IMR-90 (cell line): ENCODE results near the gene PLAAT2. TPM values are rescaled to one million over a fixed set of nuclear protein-coding genes. Genes with fewer than 3 reads are reported as not detected.

Source experiments
- ATAC-seq: fragments of 200-7000 bp; cut with Tn5 transposase; 2 replicates; pipeline ENCODE4 v1.9.1; 2020; ENCODE audit warnings: low read depth, mild to moderate bottlenecking, moderate library complexity
- BruUV-seq: library from RNA; stranded (reverse); fragments of 400-500 nt; replicated peaks from 2 replicates; lab custom pipeline; 2021; lab: Mats Ljungman, UMichigan
- CTCF ChIA-PET: fragments of 300-600 bp; formaldehyde crosslinking; extraction: SDS; loops from one replicate; lab custom pipeline; 2021; ENCODE audit warnings: antibody characterized with exemption; lab: Yijun Ruan, JAX
- POLR2A ChIA-PET: fragments of 300-600 bp; sonication (Branson Sonifier 250); formaldehyde crosslinking; loops from one replicate; lab custom pipeline; 2022; ENCODE audit warnings: antibody characterized with exemption; ENCODE audit not compliant: unreplicated experiment; lab: Charles Lee
- DNase-seq: peaks from one replicate; pipeline ENCODE4 v3.0.0; 2013
- H2AFZ ChIP-seq: replicated peaks from 2 replicates; pipeline ENCODE3; 2013; ENCODE audit warnings: low read length, mild to moderate bottlenecking; ENCODE audit not compliant: poor library complexity
- H2AK5ac ChIP-seq: 2 replicates; pipeline ENCODE4 v1.6.1; 2013; ENCODE audit warnings: low read depth, low read length, inconsistent platforms
- H2AK9ac ChIP-seq: replicated peaks from 2 replicates; pipeline ENCODE3; 2013; ENCODE audit warnings: mild to moderate bottlenecking, low read depth, low read length, moderate library complexity; ENCODE audit not compliant: poor library complexity
- H2BK120ac ChIP-seq: 2 replicates; pipeline ENCODE4 v1.6.1; 2013; ENCODE audit warnings: low read depth, low read length, inconsistent platforms
- H2BK15ac ChIP-seq: 3 replicates; pipeline ENCODE4 v1.6.1; 2013; ENCODE audit warnings: low read depth, low read length, inconsistent platforms
- H2BK20ac ChIP-seq: 2 replicates; pipeline ENCODE4 v1.6.1; 2013; ENCODE audit warnings: low read depth, mild to moderate bottlenecking, inconsistent platforms, low read length, moderate library complexity
- H2BK5ac ChIP-seq: 2 replicates; pipeline ENCODE4 v1.6.1; 2013; ENCODE audit warnings: mild to moderate bottlenecking, low read depth, low read length, inconsistent platforms; ENCODE audit not compliant: poor library complexity, severe bottlenecking
- H3K14ac ChIP-seq: replicated peaks from 2 replicates; pipeline ENCODE4 v1.6.1; 2013; ENCODE audit warnings: low read depth, low read length, inconsistent platforms
- H3K18ac ChIP-seq: 2 replicates; pipeline ENCODE4 v1.6.1; 2013; ENCODE audit warnings: low read depth, low read length, control low read depth
- H3K23ac ChIP-seq: 2 replicates; pipeline ENCODE4 v1.6.1; 2013; ENCODE audit warnings: low read depth, low read length, inconsistent platforms
- H3K27ac ChIP-seq: 2 replicates; pipeline ENCODE4 v1.5.1; 2013; ENCODE audit warnings: mild to moderate bottlenecking, control low read depth, low read length; ENCODE audit not compliant: insufficient read depth
- H3K27me3 ChIP-seq: 2 replicates; pipeline ENCODE4 v1.6.1; 2013; ENCODE audit warnings: low read length; ENCODE audit not compliant: control insufficient read depth, insufficient read depth
- H3K36me3 ChIP-seq: 2 replicates; pipeline ENCODE4 v1.6.1; 2013; ENCODE audit warnings: low read length, mixed read lengths; ENCODE audit not compliant: control insufficient read depth, insufficient read depth
- H3K4ac ChIP-seq: 2 replicates; pipeline ENCODE4 v1.6.1; 2013; ENCODE audit warnings: low read depth, low read length, inconsistent platforms
- H3K4me1 ChIP-seq: 2 replicates; pipeline ENCODE4 v1.6.1; 2013; ENCODE audit warnings: low read length, mixed read lengths; ENCODE audit not compliant: control insufficient read depth, insufficient read depth
- H3K4me2 ChIP-seq: 2 replicates; pipeline ENCODE4 v1.6.1; 2013; ENCODE audit warnings: low read depth, mild to moderate bottlenecking, control low read depth, low read length, moderate library complexity
- H3K4me3 ChIP-seq: 2 replicates; pipeline ENCODE4 v1.5.1; 2013; ENCODE audit warnings: low read depth, mild to moderate bottlenecking, control low read depth, low read length, moderate library complexity; ENCODE audit not compliant: insufficient read depth
- H3K56ac ChIP-seq: 2 replicates; pipeline ENCODE4 v1.6.1; 2013; ENCODE audit warnings: low read length, inconsistent platforms; ENCODE audit not compliant: insufficient read depth; ENCODE audit errors: extremely low read depth
- H3K79me1 ChIP-seq, 2 experiments: 2 replicates each; pipeline ENCODE4 v1.6.1; 2013; ENCODE audit warnings: low read length in 2 of 2, inconsistent platforms in 1 of 2, low read depth in 1 of 2
- H3K9ac ChIP-seq: 2 replicates; pipeline ENCODE4 v1.6.1; 2013; ENCODE audit warnings: low read depth, low read length, control low read depth
- H3K9me1 ChIP-seq: 2 replicates; pipeline ENCODE4 v1.6.1; 2013; ENCODE audit warnings: low read length, inconsistent platforms; ENCODE audit not compliant: insufficient read depth
- H3K9me3 ChIP-seq: 2 replicates; pipeline ENCODE4 v1.6.1; 2013; ENCODE audit warnings: low read length; ENCODE audit not compliant: control insufficient read depth, insufficient read depth
- H4K20me1 ChIP-seq: 2 replicates; pipeline ENCODE4 v1.6.1; 2013; ENCODE audit warnings: low read length, inconsistent platforms; ENCODE audit not compliant: insufficient read depth
- H4K5ac ChIP-seq: 2 replicates; pipeline ENCODE4 v1.6.1; 2013; ENCODE audit warnings: mild to moderate bottlenecking, low read depth, low read length, control low read depth
- H4K8ac ChIP-seq, 2 experiments: 2 replicates each; pipeline ENCODE4 v1.6.1; 2013; ENCODE audit warnings: low read depth in 2 of 2, low read length in 2 of 2, control low read depth in 1 of 2, inconsistent platforms in 1 of 2
- H4K91ac ChIP-seq: 2 replicates; pipeline ENCODE4 v1.6.1; 2013; ENCODE audit warnings: low read depth, low read length, inconsistent platforms; ENCODE audit not compliant: insufficient read depth
- CEBPB ChIP-seq: IDR thresholded peaks from 2 replicates; pipeline ENCODE4 v1.6.1; 2012; ENCODE audit warnings: low read depth, low read length, improper control_type of control experiment
- CHD1 ChIP-seq: IDR thresholded peaks from 2 replicates; pipeline ENCODE4 v1.6.1; 2012; ENCODE audit warnings: low read depth, low read length, improper control_type of control experiment
- CTCF ChIP-seq: conservative IDR thresholded peaks from 2 replicates; pipeline ENCODE4 v1.5.1; 2012; ENCODE audit warnings: mild to moderate bottlenecking, low read depth, low read length, improper control_type of control experiment
- FOS ChIP-seq: fragments of 150-350 bp; IDR thresholded peaks from 2 replicates; pipeline ENCODE4 v1.6.1; 2016; ENCODE audit warnings: low read depth, low read length
- NFE2L2 ChIP-seq: fragments of 150-350 bp; IDR thresholded peaks from 2 replicates; pipeline ENCODE4 v1.6.1; 2016; ENCODE audit warnings: low read depth, mild to moderate bottlenecking, low read length
- SMC3 ChIP-seq: fragments of 150-350 bp; IDR thresholded peaks from 2 replicates; pipeline ENCODE4 v1.6.1; 2016; ENCODE audit warnings: low read depth, mild to moderate bottlenecking, antibody characterized with exemption, low read length, moderate library complexity
- WGBS, 2 experiments: methylation state at CpG; one replicate each; pipeline versions ENCODE4 v1.1.5 to v1.1.7; 2013; ENCODE audit warnings: missing lambda C conversion rate in 2 of 2; ENCODE audit not compliant: insufficient read length in 1 of 2; ENCODE audit errors: extremely low coverage in 2 of 2; 5-methylcytosine and 5-hydroxymethylcytosine counted together
- dilution Hi-C: fragments of 300-500 bp; cut with HindIII; formaldehyde crosslinking; loops from one replicate; pipeline ENCODE4 v1.14.3; 2018; ENCODE audit warnings: low sequenced_read_pairs; ENCODE audit not compliant: unreplicated experiment
- in situ Hi-C: fragments of 300-500 bp; cut with MboI; formaldehyde crosslinking; loops from 3 replicates; pipeline ENCODE4 v1.14.3; 2019; ENCODE audit warnings: low sequenced_read_pairs, inconsistent platforms, mixed read lengths
- intact Hi-C: fragments of 100-400 bp; cut with micrococcal nuclease; formaldehyde crosslinking; loops from 2 replicates; pipeline ENCODE4 v1.10.0; 2022
- polyA plus RNA-seq, 3 experiments: library from polyadenylated mRNA; depleted of rRNA; stranded (reverse); fragments of >200 nt; gene quantifications; 2 replicates each; pipeline ENCODE4 v1.2.3, GENCODE V29; 2012; ENCODE audit warnings: low replicate concordance in 1 of 3
- total RNA-seq: library from RNA; depleted of rRNA; stranded (reverse); fragments of >200 nt; gene quantifications from 2 replicates; pipeline ENCODE4 v1.2.3, GENCODE V29; 2012

PLAAT2 gene
- total and polyA plus RNA-seq, 2 of the 4 experiments (the other 2 are of a cell fraction): not detected

DNA sequence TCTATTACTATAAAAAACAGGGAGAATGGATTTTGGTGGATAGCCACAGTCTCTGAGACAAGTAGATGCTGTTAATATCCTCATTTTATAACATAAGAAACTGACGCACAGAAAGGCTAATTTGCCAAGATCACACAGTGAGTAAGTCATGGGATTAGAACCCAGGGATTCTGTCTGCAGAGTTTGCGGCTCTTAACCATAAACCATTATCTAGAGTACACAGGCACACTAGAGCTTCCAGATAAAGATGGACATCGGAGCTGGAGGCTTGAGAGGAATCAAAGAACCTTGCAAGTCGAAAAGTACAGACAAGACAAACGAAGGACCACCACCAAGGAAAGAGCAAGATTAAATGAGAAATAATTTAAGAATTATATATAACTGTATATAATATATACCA lies 46.0 kb downstream of the PLAAT2 start:
- H3K4ac ChIP-seq: no peak overlapping the region
- H2AFZ ChIP-seq: no peak overlapping the region
- ATAC-seq: no peak
- H3K27ac ChIP-seq: no peak overlapping the region
- no peak overlapping the region for H3K9ac ChIP-seq
- H3K9me1 ChIP-seq: peaks cover 2% of the 10 kb centered on the region; the same call in 1 of the 2 replicates
- H3K79me1 ChIP-seq: no peaks in the 10 kb centered on the region
- no peak overlapping the region for H3K4me2 ChIP-seq
- CTCF ChIA-PET: no interaction called here
- no peak overlapping the region for H2AK9ac ChIP-seq
- H3K14ac ChIP-seq: no peak overlapping the region
- in situ Hi-C loops: no loop called here
- no peak overlapping the region for H2BK5ac ChIP-seq
- peaks cover 10% of the 10 kb centered on the region for H3K27me3 ChIP-seq
- no peak overlapping the region for H4K5ac ChIP-seq
- no peaks in the 10 kb centered on the region for H3K36me3 ChIP-seq
- no peak overlapping the region for H4K91ac ChIP-seq
- dilution Hi-C loops: no loop called here
- no TSS peak for BruUV-seq
- POLR2A ChIA-PET: no interaction called here
- H4K20me1 ChIP-seq: no peaks in the 10 kb centered on the region
- no peak overlapping the region for H3K23ac ChIP-seq
- intact Hi-C loops: no loop called here
- H3K18ac ChIP-seq: no peak overlapping the region
- TF ChIP-seq CEBPB (no peak), FOS (no peak), CHD1 (no peak), CTCF (no peak), NFE2L2 (no peak), SMC3 (no peak)
- H3K56ac ChIP-seq: no peak overlapping the region
- H3K4me3 ChIP-seq: no peak overlapping the region
- H2AK5ac ChIP-seq: no peak overlapping the region
- H2BK20ac ChIP-seq: no peak overlapping the region
- WGBS, 2 experiments: no CpG with 5 or more reads among the region's 5 CpGs
- H4K8ac ChIP-seq: no peak overlapping the region
- no peak overlapping the region for H2BK120ac ChIP-seq
- peaks cover 6% of the 10 kb centered on the region; the same call in 1 of the 2 replicates for H3K4me1 ChIP-seq
- DNase-seq: no peak
- no peak overlapping the region for H2BK15ac ChIP-seq
- H3K9me3 ChIP-seq: no peaks in the 10 kb centered on the region
